Measurements from ENCODE around the gene SAMD4B. TPM values are rescaled to one million over a fixed set of nuclear protein-coding genes. Genes with fewer than 3 reads are reported as not detected.

The SAMD4B gene
- total and polyA plus RNA-seq, 2 experiments from 2014 or later = 104 to 172 TPM

- Mint-ChIP-seq H3K36me3 (ENCODE audit: low read depth) (peaks cover 72% of the 10 kb centered on the region), H3K9me3 (no peaks in the 10 kb centered on the region), H3K4me1 (no peaks in the 10 kb centered on the region), H3K27me3 (ENCODE audit: insufficient read depth, low read depth, poor library complexity) (no peaks in the 10 kb centered on the region), H3K4me3 (no peak overlapping the region), H3K27ac (no peak overlapping the region)
- H3K9me2 ChIP-seq (ENCODE audit: insufficient read depth) = no peaks in the 10 kb centered on the region
- H2AFZ ChIP-seq = no peak overlapping the region
- DNase-seq (ENCODE audit: low spot score) (no peak), ATAC-seq (no peak)
- peaks cover 43% of the 10 kb centered on the region for H3K36me3 ChIP-seq (ENCODE audit: insufficient read depth)
- H4K20me1 ChIP-seq (replicated peaks; ENCODE audit: insufficient read depth) = peaks cover 34% of the 10 kb centered on the region
- TF ChIP-seq JUNB (IDR thresholded peaks at IDR 0.05; ENCODE audit: unreplicated experiment) (no peak), CTCF (conservative IDR thresholded peaks at IDR 0.05; ENCODE audit: low read depth in 2 of 2) (no peak), ETS1 (IDR thresholded peaks at IDR 0.05) (no peak), NANOG (IDR thresholded peaks at IDR 0.05; ENCODE audit: borderline replicate concordance) (no peak), REST (IDR thresholded peaks at IDR 0.05; ENCODE audit: unreplicated experiment) (no peak), POLR2AphosphoS5 (IDR thresholded peaks at IDR 0.05; ENCODE audit: low read depth) (no peak), ZNF331 (CRISPR knock-in tag; IDR thresholded peaks at IDR 0.05; ENCODE audit: low read depth) (no peak)
- no peak overlapping the region for H3K27ac ChIP-seq (ENCODE audit: low read depth)
- no peaks in the 10 kb centered on the region for H3K27me3 ChIP-seq (ENCODE audit: insufficient read depth)
- H3F3A ChIP-seq (replicated peaks; ENCODE audit: low read depth) = peaks cover 12% of the 10 kb centered on the region; the same call in 1 of the 2 replicates
- H3K4me3 ChIP-seq = no peak overlapping the region
- H3K79me2 ChIP-seq (replicated peaks; ENCODE audit: insufficient read depth) = no peaks in the 10 kb centered on the region
- no peaks in the 10 kb centered on the region for H3K4me1 ChIP-seq (ENCODE audit: insufficient read depth)
- H3K4me2 ChIP-seq = no peak overlapping the region
These were observed 14.4 kb downstream of the SAMD4B start for GRCh38 chr19:39356647-39357046.

GRCh38 chr19:39359026-39359425 is 16.8 kb downstream of the SAMD4B start:
- no peak overlapping the region for H3K27ac ChIP-seq (ENCODE audit: low read depth)
- Mint-ChIP-seq H3K27ac (no peak overlapping the region), H3K4me1 (no peaks in the 10 kb centered on the region), H3K36me3 (ENCODE audit: low read depth) (peaks cover 77% of the 10 kb centered on the region), H3K9me3 (no peaks in the 10 kb centered on the region), H3K4me3 (no peak overlapping the region), H3K27me3 (ENCODE audit: insufficient read depth, low read depth, poor library complexity) (peaks cover 5% of the 10 kb centered on the region)
- ATAC-seq = no peak
- peaks cover 10% of the 10 kb centered on the region; the same call in 1 of the 2 replicates for H3F3A ChIP-seq (replicated peaks; ENCODE audit: low read depth)
- no peak overlapping the region for H2AFZ ChIP-seq
- no peaks in the 10 kb centered on the region for H3K9me2 ChIP-seq (ENCODE audit: insufficient read depth)
- peaks cover 38% of the 10 kb centered on the region for H3K36me3 ChIP-seq (ENCODE audit: insufficient read depth)
- H3K79me2 ChIP-seq (replicated peaks; ENCODE audit: insufficient read depth) = no peaks in the 10 kb centered on the region
- H3K4me3 ChIP-seq = no peak overlapping the region
- H3K4me1 ChIP-seq (ENCODE audit: insufficient read depth) = no peaks in the 10 kb centered on the region
- peaks cover 28% of the 10 kb centered on the region for H4K20me1 ChIP-seq (replicated peaks; ENCODE audit: insufficient read depth)
- no peak for DNase-seq (ENCODE audit: low spot score)
- H3K27me3 ChIP-seq (ENCODE audit: insufficient read depth) = no peaks in the 10 kb centered on the region
- no peak overlapping the region for H3K4me2 ChIP-seq
- no peak for TF ChIP-seq ZNF462 (CRISPR knock-in tag; IDR thresholded peaks at IDR 0.05)
- TF ChIP-seq CREB1 (CRISPR knock-in tag; IDR thresholded peaks at IDR 0.05; ENCODE audit: low read depth) = no peak

All from GM23338 (cell line).